Activated CD8-positive, alpha-beta memory T cell treated with anti-CD3 and anti-CD28 coated beads, Interleukin-2, amount 50 U/mL, for 24 hours (primary cell): Measurements from ENCODE around the gene ARAP3.

Experiments used
- DNase-seq: peaks from one replicate; pipeline ENCODE4 v3.0.0-alpha.2; 2020; ENCODE audit errors: extremely low read depth

Gene ARAP3

DNA sequence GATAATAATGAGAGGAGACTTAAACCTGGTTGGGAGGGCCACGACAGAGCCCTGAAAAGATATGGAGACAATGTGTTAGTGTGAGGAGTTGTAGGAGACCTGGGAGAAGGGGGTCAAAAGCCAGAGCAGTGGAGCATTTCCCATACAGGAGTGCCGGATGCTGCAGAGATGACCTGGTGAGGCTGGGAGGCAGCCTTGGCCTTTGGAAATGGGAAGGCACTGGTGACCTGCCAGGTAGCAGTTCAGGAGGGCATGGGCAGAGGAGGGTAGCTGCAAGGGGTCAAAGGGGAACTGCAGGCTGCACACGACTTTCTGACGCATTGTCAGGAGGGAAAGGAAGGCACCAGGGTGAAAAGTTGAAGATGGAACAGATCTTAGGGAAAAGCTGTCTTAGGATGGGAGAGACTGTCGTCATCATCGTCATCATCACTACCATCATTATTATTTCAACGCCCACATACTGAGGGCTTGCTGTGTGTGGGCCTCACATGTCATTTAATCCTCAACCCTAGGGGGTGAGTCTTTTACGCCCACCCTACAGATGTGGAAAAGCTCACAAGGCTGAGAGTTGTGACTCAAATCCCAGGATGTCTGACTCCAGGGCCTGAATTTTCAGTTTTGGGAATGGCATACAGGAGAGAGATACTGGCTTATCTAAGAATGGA is 13.3 kb downstream of the ARAP3 start:
- no peak for DNase-seq

GRCh38 chr5:141665995-141666940 is 15.8 kb downstream of the ARAP3 start:
- DNase-seq: no peak

DNA sequence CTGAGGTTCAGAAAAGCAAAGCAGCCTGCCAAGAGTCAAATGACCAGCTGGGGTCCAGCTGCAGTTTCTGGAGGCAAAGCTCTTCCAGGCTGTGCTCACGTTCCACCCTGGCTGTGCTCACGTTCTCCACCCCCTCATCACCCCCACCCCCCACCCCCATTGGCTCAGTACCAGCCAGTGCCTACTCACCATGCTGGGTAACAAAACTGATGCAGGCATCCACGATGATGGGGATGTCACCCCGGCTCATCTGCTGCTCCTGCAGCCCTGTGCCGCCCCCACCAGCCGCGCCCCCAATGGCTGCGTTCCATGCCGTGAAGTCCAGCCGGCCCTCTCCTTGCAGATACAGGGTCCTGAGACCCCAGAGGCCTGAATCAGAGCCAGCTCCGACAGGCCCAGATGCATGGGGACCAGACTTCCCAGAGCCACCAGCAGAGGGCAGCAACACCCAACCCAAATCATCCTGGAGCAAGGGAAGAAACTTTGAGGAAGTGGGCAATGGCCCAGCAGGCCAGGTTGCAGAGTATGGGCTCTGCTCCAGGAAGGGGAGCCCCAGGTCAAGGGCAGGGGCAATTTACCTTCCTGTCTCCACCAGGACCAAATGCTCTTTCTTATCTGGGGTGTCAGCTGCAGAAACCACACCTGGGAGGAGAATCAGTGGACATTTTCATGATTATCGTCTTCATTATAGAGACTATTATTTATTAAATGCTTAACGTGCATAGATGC is 17.1 kb downstream of the ARAP3 start:
- peak; percentile 43 for DNase-seq

DNA sequence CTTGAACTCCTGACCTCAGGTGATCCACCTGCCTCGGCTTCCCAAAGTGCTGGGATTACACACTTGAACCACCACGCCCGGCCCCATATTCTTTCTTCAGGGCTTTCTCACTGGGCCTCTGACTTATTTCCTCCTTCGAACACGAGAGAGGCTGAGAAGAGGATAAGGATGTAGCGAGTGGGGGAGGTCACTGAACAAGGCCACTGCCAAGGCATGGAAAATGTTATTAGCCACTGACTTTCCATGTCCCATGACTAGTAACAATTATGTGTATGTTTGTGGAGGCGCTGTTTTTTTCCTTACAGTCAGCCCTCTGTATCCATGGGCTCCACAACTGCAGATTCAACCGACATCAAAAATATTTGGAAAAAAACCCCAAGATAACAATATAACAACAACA is 18.5 kb downstream of the ARAP3 start:
- DNase-seq: no peak

- no peak for DNase-seq
Measured at GRCh38 chr5:141662028-141662427, 20.0 kb downstream of the ARAP3 start.

DNA sequence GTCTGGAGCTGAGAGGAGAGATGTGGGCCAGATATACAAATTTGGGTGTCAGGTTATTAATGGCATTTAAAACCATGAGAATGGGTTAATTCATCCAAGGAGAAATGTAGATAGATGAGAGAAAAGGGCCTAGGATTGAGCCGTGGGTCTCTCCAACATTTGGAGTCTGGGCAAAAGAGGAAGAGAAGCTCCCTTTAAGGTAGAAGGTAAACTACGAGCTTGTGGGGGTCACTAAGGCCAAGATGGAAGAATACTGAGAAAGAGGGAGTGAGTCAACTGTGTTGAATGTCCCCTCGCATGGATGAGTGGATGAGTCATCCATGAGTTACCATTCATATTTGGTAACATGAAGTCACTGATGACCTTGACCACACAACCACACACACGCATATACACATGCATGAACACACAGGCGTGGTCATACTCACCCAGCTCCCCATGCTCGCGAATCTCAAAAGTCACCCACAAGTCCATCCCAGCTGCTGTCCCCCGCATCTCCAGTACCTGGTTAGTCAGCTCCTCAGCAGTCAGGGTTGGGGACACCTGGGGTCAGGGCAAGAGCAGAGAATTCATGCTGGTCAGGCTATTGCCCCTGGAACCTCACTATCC is 24.0 kb downstream of the ARAP3 start:
- DNase-seq: no peak

DNA sequence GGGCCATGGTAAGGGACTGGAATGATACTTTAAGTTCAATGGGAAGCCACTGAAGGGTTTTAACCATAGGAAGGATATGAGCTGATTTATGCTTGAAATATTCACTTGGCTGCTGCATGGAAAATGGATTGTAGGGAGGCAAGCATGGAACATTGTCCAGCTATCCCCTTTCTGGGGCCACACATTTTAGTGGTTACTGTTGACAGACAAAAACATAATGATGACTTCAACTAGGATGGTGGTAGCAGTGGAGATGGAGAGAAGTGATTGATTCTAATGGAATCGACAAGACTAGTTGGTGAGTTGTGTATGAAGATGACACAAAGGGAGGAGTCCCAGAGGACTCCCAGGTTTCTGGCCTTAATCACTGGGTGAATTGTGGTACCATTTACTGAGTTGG is 24.6 kb downstream of the ARAP3 start:
- no peak for DNase-seq

DNA sequence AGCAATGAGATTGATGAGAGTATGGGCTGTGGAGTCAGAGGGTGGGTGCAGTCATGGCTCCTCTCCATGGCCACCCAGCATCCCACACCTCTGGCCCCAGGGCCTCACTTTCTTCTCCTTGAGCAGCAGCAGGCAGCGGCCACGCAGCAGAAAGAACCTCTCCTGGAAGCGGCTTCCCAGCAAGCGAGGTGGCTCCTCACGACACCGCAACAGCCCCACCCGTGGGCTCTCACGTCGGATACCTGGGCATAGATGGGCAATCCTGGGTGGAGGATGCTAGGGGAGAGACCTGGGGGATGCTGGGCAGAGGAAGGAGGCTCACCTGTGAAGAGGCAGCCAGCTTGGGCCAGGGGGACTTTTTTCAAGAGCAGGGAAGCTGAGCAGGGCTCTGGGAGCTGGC is 25.6 kb downstream of the ARAP3 start:
- DNase-seq: no peak

DNA sequence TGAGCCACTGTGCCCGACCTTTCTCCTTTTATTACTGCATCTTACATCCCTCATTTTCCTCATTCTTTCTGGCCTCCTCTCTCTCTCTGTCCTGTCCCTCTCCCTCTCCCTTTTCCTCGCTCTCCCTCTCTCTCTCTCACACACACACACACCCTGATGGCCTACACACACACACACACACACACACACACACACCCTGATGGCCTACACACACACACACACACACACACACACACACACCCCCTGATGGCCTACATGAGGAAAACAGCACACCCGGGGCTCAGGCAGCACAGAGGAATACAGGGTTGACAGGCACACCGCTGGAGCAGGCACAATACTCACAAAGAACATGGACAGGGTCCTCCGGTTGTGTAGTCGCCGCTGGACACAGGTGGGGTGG is 27.0 kb downstream of the ARAP3 start:
- DNase-seq: no peak

GRCh38 chr5:141654298-141654697 is 27.7 kb downstream of the ARAP3 start:
- no peak for DNase-seq

- DNase-seq: no peak
Measured at GRCh38 chr5:141651728-141652105, 30.3 kb downstream of the ARAP3 start.

DNA sequence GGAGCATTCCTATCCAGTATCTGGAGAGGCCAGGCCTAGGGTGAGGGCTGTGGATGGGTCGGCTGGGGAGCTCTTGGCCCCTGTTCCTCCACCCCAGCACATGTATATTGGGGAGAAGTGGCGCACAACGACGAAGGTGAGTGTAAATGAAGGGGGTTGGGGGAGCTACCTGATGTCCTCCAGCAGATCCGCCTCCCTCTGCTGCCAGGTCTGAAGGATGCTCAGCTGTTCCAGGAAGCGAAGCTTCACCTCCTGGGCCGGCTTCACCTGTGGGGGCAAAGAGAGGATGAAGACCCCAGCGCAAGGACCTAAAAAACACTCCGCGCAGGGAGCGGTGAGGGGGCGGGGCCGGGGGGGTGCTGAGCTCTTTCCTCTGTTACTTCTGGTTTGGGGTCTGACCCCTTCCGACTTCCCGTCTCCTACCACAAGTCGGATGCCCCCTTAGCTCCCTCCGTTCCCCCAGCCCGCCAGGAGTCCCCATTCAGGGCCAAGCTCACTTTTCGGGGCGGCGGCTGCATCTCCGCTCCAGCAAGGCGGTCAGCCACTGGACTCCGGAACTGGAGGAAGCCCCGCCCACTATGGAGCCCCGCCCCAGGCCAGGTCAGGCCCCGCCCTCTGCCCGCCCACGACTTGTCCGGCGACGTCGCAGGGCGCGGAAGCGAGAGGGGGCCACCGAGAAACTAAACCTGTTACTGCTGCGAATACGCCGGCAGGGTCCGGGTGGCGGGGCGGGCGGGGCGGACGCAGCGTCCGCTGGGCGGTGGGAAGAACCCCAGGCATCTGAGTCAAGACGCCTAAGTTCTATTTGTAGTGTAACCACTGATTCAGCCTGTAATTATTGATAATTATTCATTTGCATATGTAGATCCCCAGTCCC is 30.9 kb downstream of the ARAP3 start, which contains the start of gene FCHSD1:
TSS of gene FCHSD1 (minus strand) at position 568 of the 877 bp plus-strand sequence. CDS start at position 518, 50 bp downstream.
- peak; percentile 61 for DNase-seq

GRCh38 chr5:141649972-141650371 is 32.1 kb downstream of the ARAP3 start:
- no peak for DNase-seq

DNA sequence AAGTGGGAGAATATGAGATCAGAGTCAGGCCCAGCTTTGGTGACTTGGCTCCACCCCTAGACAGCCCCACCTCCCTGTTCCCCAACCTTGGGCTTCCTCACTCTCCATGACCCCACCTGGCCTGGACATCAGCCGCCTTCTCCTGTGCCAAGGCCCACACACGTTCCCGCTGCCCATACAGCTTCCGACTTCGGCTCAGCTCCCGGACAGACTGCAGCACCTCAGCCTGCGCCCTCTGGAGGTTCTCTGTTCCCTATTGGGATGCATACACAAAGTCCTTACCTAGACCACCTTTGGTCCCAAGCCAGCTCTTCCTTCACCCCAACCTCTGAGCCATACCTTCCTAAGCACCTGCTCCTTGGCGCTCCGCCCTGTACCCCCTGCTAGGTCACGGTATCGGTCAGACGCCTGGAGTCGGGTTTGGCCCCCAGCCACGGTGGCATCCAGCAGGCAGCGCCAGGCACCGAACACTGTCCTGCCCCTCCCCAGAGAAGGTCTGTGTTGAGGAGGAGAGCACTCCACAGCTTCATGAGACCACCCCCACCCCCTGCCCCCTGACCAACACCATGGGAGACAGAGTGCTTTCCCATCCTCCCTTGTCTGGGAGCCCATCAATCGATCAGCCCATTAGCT is 32.9 kb downstream of the ARAP3 start:
- DNase-seq: no peak

DNA sequence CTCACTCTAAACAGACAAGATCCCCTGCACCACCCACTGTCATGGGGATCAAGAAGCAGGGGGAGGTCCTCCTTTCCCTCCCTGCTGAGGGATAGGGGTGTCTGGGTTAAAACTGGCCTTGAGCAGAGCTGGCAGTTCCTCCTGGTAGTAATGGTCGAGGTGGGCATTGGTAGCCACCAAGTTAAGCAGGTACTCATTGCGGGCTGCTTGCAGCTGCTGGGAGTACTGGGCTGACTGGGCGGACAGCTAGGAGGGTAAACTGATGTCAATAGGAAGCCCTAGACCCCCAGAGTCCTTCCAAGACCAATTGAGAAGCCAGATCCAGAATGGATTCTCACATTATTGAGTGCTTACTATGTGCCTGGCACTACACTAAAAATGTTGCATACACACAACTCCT is 34.2 kb downstream of the ARAP3 start:
- DNase-seq: no peak

GRCh38 chr5:141647242-141647641 is 34.8 kb downstream of the ARAP3 start:
- no peak for DNase-seq

DNA sequence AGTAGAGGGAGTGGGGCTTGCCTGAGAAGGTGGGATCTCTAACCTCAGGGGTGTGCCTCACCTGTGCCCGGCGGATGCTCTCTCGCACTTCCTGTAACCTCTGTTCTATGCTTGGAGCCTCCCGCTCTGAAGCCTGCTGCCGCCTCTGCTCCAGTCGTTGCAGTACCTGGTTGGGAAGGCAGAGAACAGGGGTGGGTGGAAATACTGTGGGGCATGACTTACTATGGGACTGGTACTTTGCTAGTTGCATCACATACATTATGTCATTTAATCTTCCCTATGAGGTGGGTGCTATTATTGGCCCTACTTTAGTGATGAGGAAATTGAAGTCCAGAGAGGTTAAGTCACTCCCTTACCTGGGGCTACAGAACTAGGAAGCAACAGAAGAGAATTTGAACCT is 36.0 kb downstream of the ARAP3 start:
- no peak for DNase-seq

GRCh38 chr5:141641634-141642267 is 40.3 kb downstream of the ARAP3 start:
- DNase-seq: no peak

- no peak for DNase-seq
Measured at GRCh38 chr5:141640698-141641097, 41.3 kb downstream of the ARAP3 start.

DNA sequence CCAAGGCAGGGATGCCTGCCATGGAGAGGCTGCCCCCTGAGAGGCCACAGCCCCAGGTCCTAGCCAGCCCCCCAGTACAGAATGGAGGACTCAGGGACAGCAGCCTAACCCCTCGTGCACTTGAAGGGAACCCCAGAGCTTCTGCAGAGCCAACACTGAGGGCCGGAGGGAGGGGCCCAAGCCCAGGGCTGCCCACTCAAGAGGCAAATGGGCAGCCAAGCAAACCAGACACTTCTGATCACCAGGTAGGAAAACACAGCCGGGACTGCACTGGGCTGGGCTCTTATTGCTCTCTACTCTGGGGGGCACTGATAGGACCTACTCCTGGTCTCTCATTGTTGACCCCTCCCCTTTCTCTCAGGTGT is 42.0 kb downstream of the ARAP3 start:
- no peak for DNase-seq
